ENCODE results near the gene FNDC3A. TPM values are rescaled to one million over a fixed set of nuclear protein-coding genes. Genes with fewer than 3 reads are reported as not detected.
"Not testable (repeated sequence)": the region's sequence is repeated elsewhere in the genome, so short reads cannot be mapped to it uniquely, and the experiment has no call there.

FNDC3A gene
- total RNA-seq, 4 donors from 2014 or later: 21.9 to 59.7 (median 40.1) TPM

DNA sequence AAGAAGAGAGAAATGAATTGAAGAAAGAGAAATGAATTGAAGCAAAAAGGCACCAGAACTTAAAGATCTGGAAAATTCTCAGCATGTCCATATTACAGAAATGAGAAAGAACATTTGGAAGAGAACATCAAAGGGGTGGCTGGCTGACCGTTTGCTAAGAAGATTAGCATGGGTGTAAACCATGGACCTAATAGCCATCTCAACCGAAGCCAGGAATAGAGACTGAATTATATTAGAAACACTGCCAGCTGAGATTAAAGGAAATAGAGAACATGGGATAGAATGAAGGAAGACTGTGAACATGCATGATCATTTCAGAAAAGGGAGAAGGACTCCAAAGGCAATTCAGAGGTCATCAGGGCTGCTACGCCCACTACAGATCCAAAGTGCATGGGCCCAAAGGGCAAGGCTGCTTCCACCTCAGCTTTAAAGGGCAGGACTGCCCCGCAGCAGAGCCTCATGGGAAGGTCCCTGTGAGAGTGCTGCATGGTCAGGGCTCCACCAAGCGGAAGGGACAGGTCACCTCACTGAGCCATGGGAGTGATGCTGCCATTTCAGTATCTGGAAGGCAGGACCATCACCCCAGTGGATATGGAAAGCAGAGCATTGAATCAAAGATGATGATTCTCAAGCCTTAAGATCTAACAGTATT is 23.1 kb downstream of the FNDC3A start:
- intact Hi-C loops (cut with DNase I; ENCODE audit: low total_unique reads) (no loop called here), in situ Hi-C loops (cut with MboI; ENCODE audit: low pct_ligation_motif_present in 1 of 4, low pct_unique_long_range_greater_than_20kb in 1 of 4, low sequenced_read_pairs in 3 of 4) (no loop called here)
- DNase-seq: no peak

DNA sequence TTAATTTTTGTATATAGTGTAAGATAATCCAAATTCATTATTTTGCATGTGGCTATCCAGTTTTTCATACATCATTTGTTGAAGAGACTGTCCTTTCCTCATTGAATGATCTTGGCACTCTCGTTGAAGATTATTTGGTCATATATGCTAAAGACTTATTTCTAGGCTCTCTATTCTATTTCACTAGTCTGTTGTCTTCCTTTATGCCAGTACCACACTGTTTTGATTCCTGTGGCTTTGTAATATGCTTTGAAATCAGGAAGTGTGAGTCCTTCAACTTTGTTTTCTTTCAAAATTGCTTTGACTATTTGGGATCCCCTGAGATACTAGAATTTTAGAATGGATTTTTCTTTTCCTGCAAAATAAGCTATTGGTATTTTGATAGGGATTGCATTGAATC is 24.5 kb downstream of the FNDC3A start:
- peaks cover 9 to 13% of the 10 kb centered on the region in 2 donors for H3K9me3 ChIP-seq
- H3K27me3 ChIP-seq: no peaks in the 10 kb centered on the region
- in situ Hi-C loops (cut with MboI; ENCODE audit: low pct_ligation_motif_present in 1 of 4, low pct_unique_long_range_greater_than_20kb in 1 of 4, low sequenced_read_pairs in 3 of 4): no loop called here
- intact Hi-C loops (cut with DNase I; ENCODE audit: low total_unique reads): no loop called here
- DNase-seq: no peak
- peaks cover 0 to 8% (median 0%) of the 10 kb centered on the region in 4 donors for H3K4me1 ChIP-seq
- no peak overlapping the region for H3K4me3 ChIP-seq
- H3K36me3 ChIP-seq: no peaks in the 10 kb centered on the region
- 97 to 100% methylated on average over 1 of the region's 1 CpG for WGBS, 2 donors (ENCODE audit: low coverage in 1 of 2)
- no peak overlapping the region for H3K27ac ChIP-seq
- TF ChIP-seq POLR2AphosphoS5 (IDR thresholded peaks at IDR 0.05) (no peak), EP300 (IDR thresholded peaks at IDR 0.05; ENCODE audit: low read depth) (no peak), POLR2A (IDR thresholded peaks at IDR 0.05) (no peak)
- TF ChIP-seq, protein P1, sequence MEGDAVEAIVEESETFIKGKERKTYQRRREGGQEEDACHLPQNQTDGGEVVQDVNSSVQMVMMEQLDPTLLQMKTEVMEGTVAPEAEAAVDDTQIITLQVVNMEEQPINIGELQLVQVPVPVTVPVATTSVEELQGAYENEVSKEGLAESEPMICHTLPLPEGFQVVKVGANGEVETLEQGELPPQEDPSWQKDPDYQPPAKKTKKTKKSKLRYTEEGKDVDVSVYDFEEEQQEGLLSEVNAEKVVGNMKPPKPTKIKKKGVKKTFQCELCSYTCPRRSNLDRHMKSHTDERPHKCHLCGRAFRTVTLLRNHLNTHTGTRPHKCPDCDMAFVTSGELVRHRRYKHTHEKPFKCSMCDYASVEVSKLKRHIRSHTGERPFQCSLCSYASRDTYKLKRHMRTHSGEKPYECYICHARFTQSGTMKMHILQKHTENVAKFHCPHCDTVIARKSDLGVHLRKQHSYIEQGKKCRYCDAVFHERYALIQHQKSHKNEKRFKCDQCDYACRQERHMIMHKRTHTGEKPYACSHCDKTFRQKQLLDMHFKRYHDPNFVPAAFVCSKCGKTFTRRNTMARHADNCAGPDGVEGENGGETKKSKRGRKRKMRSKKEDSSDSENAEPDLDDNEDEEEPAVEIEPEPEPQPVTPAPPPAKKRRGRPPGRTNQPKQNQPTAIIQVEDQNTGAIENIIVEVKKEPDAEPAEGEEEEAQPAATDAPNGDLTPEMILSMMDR (IDR thresholded peaks at IDR 0.05): no peak

More for the DNA sequence above, 23.1 kb downstream of the FNDC3A start:
- 88 to 100% methylated on average over 2 to 5 of the region's 5 CpGs for WGBS, 2 donors (ENCODE audit: low coverage in 1 of 2)
- Histone ChIP-seq H3K27ac (no peak overlapping the region), H3K36me3 (no peaks in the 10 kb centered on the region), H3K4me3 (no peak overlapping the region), H3K4me1 (peaks cover 0 to 2% (median 0%) of the 10 kb centered on the region in 4 donors), H3K9me3 (peaks cover 9 to 13% of the 10 kb centered on the region in 2 donors), H3K27me3 (no peaks in the 10 kb centered on the region)
- TF ChIP-seq POLR2A (IDR thresholded peaks at IDR 0.05) (no peak), POLR2AphosphoS5 (IDR thresholded peaks at IDR 0.05) (no peak), EP300 (IDR thresholded peaks at IDR 0.05; ENCODE audit: low read depth) (no peak)
- TF ChIP-seq, protein P1 (IDR thresholded peaks at IDR 0.05): no peak

DNA sequence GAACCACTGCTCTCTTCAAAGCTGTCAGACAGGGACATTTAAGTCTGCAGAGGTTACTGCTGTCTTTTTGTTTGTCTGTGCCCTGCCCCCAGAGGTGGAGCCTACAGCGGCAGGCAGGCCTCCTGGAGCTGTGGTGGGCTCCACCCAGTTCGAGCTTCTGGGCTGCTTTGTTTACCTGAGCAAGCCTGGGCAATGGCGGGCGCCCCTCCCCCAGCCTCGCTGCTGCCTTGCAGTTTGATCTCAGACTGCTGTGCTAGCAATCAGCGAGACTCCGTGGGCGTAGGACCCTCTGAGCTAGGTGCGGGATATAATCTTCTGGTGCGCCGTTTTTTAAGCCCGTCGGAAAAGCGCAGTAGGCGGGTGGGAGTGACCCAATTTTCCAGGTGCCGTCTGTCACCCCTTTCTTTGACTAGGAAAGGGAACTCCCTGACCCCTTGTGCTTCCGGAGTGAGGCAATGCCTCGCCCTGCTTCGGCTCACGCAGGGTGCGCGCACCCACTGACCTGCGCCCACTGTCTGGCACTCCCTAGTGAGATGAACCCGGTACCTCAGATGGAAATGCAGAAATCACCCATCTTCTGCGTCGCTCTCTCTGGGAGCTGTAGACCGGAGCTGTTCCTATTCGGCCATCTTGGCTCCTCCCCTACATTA is 43.4 kb downstream of the FNDC3A start:
- H3K27ac ChIP-seq; H3K9me3 ChIP-seq; DNase-seq; in situ Hi-C loops (cut with MboI; ENCODE audit: low pct_ligation_motif_present in 1 of 4, low pct_unique_long_range_greater_than_20kb in 1 of 4, low sequenced_read_pairs in 3 of 4); H3K27me3 ChIP-seq; H3K4me3 ChIP-seq; intact Hi-C loops (cut with DNase I; ENCODE audit: low total_unique reads); H3K4me1 ChIP-seq; H3K36me3 ChIP-seq: not testable (repeated sequence)
- WGBS, 2 donors (ENCODE audit: low coverage in 1 of 2): 99 to 100% methylated on average over 3 to 25 of the region's 28 CpGs

DNA sequence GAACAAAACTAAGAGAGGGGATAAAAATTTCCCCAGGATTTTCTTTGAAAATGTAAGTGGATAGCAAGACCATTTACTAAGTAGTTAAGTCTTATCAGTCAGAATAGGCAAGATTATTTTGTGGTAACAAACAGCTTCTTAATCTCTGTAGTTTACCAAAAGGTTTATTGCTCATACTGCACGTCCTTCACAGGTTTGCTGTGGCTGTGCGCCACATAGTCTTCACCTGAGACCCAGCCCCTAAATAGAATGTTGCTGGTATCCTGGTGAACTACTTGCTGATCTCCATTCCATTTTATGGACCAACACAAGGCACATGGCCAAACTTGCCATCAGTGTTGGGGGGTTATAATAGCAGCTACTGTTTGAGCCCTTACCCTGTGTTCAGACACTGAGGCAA is 44.6 kb downstream of the FNDC3A start:
- intact Hi-C loops (cut with DNase I; ENCODE audit: low total_unique reads) (no loop called here), in situ Hi-C loops (cut with MboI; ENCODE audit: low pct_ligation_motif_present in 1 of 4, low pct_unique_long_range_greater_than_20kb in 1 of 4, low sequenced_read_pairs in 3 of 4) (no loop called here)
- H3K27ac ChIP-seq: no peak overlapping the region
- H3K4me3 ChIP-seq: no peak overlapping the region
- H3K4me1 ChIP-seq: peaks cover 0 to 6% (median 0%) of the 10 kb centered on the region in 4 donors
- 80% methylated on average over 2 of the region's 2 CpGs; no CpG with 5 or more reads in 1 of the 2 donors for WGBS, 2 donors (ENCODE audit: low coverage in 1 of 2)
- H3K36me3 ChIP-seq: no peaks in the 10 kb centered on the region
- no peaks in the 10 kb centered on the region for H3K27me3 ChIP-seq
- no peak for DNase-seq
- H3K9me3 ChIP-seq: no peaks in the 10 kb centered on the region
- TF ChIP-seq, protein P1 (IDR thresholded peaks at IDR 0.05): no peak
- TF ChIP-seq EP300 (IDR thresholded peaks at IDR 0.05; ENCODE audit: low read depth): no peak

Measured in transverse colon (tissue), 4 donors.